COLO668 (cell line): ENCODE data around the gene MAP3K2.

Experiments used
- DNase-seq: peaks from one replicate; lab custom pipeline; 2025; ENCODE audit not compliant: unreplicated experiment; lab: John Stamatoyannopoulos, UW

The MAP3K2 gene

GRCh38 chr2:127386246-127386645, 1.5 kb downstream of the MAP3K2 start:
- no peak for DNase-seq

DNA sequence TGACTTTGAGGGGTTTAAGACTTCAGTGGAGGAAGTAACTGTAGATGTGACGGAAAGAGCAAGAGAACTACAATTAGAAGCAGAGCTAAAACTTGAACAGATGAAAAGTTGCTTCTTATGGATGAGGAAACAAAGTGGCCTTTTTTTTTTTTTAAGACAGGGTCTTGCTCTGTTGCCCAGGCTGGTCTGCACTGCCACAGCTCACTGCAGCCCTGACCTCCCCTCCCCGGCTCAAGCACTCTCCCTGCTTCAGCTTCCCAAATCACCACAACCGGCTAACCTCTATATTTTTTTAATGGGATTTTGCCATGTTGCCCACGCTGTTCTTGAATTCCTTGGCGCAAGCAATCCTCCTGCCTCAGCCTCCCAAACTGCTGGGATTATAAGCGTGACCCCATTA, 3.2 kb downstream of the MAP3K2 start:
- no peak for DNase-seq

DNA sequence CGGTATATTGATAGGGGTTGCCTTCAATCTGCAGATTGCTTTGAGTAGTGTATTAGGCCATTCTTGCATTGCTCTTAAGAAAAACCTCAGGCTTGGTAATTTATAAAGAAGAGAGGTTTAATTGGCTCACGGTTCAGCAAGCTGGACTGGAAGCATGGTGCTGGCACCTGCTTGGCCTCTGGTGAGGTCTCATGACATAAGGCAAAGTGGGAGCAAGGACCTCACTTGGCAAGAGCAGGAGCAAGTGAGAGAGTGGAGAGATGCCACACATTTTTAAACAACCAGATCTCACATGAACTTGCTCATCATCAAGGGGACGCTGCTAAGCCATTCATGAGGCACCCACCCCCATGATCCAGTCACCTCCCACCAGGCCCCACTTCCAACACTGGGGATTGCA, 4.9 kb downstream of the MAP3K2 start:
- no peak for DNase-seq

- no peak for DNase-seq
Measured at GRCh38 chr2:127381762-127382161, 6.0 kb downstream of the MAP3K2 start.

GRCh38 chr2:127379712-127380355, 7.9 kb downstream of the MAP3K2 start:
- DNase-seq = no peak

- no peak for DNase-seq
Measured at GRCh38 chr2:127378720-127379119, 9.1 kb downstream of the MAP3K2 start.

- no peak for DNase-seq
Measured at GRCh38 chr2:127377262-127377661, 10.5 kb downstream of the MAP3K2 start.

DNA sequence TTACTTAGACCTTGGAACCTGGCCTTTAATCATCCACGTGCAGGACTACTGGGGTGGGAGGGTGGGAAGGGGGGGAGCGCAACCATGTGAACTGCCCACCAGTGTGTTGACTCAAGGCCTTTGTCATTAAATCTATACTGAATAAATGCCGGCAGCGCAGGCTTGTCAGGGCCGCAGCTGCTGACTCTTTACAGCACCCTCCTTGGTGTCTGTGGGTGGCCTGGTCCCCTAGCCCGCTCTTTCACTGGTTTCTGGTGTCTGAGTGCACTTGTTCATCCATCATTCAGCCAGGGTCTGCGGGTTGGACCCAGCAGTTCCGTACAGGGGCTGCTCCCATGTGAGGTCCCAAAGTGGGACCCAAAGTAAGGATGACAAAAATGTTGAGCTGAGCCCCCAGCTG, 11.5 kb downstream of the MAP3K2 start:
- no peak for DNase-seq

- DNase-seq = no peak
Measured at GRCh38 chr2:127373362-127374083, 14.3 kb downstream of the MAP3K2 start.

GRCh38 chr2:127371037-127371436, 16.7 kb downstream of the MAP3K2 start:
- DNase-seq = no peak

DNA sequence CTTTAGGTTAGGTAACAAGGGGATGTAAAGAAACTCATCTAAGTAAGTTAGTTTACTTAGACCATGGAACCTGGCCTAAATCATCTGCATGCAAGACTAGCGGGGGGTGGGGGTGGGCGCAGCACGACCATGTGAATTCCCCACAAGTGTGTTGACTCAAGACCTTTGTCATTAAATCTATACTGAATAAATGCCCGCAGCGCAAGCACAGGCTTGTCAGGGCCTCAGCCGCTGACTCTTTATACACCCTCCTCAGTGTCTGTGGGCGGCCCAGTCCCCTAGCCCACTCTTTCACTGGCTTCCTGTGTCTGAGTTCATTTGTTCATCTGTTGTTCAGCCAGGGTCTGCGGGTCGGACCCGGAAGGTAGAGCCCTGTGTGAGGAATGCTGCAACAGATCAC, 17.8 kb downstream of the MAP3K2 start:
- no peak for DNase-seq

DNA sequence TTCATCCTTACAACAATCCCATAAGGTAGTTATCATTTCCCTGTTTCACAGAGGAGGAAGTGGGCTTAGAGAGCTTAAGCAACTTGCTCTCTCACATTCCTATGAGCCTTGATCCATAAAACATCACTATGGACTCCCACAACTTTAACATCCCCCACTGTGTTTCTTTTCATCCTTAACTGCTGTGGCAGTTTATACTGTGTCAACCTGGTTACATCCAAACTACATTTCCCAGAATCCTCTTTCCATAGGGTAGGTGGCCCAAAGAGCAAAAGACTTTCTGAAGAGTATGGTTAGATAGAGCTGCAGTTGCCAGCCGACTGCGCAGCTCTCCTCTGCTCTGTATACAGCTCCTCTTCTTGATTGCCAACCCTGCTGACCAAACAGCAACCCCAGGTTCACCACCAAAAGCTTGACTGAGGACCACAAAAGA, 22.5 kb downstream of the MAP3K2 start:
- DNase-seq = no peak

DNA sequence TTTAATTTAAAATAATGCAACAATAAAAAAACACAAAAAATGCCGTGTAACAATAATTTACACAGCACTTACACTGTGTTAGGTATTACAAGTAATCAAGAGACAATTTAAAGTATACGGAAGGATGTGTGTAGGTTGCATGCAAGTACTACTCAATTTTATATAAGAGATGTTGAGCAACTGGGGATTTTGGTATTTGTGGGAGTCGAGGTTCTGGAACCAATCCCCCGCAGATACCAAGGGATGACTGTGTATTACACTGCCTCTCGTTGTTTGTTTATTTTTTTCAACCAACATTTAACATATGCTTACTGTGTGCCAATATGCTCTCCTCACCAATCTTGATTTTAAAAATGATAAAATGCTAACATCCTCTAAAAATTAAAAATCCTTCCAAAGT, 24.8 kb downstream of the MAP3K2 start:
- DNase-seq = no peak

GRCh38 chr2:127361929-127362885, 25.6 kb downstream of the MAP3K2 start:
- no peak for DNase-seq

- no peak for DNase-seq
Measured at GRCh38 chr2:127360242-127360641, 27.5 kb downstream of the MAP3K2 start.

DNA sequence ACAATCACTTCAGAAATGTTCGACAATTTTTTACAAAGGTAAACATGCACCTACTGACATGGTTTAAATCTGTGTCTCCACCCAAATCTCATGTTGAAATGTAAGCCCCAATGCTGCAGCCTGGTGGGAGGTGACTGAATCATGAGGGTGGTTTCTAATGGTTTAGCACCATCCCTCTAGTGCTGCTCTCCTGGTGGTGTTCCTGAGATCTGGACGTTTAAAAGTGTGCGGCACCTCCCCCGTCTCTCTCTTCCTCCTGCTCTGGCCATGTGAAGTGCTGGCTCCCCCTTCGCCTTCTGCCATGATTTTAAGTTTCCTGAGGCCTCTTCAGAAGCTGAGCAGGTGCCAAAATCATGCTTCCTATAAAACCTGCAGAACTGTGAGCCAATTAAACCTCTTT, 28.3 kb downstream of the MAP3K2 start:
- DNase-seq = no peak

- DNase-seq = no peak
Measured at GRCh38 chr2:127358971-127359370, 28.8 kb downstream of the MAP3K2 start.

- no peak for DNase-seq
Measured at GRCh38 chr2:127358044-127358443, 29.7 kb downstream of the MAP3K2 start.

GRCh38 chr2:127357591-127357990, 30.2 kb downstream of the MAP3K2 start:
- no peak for DNase-seq

GRCh38 chr2:127356531-127356930, 31.2 kb downstream of the MAP3K2 start:
- no peak for DNase-seq

DNA sequence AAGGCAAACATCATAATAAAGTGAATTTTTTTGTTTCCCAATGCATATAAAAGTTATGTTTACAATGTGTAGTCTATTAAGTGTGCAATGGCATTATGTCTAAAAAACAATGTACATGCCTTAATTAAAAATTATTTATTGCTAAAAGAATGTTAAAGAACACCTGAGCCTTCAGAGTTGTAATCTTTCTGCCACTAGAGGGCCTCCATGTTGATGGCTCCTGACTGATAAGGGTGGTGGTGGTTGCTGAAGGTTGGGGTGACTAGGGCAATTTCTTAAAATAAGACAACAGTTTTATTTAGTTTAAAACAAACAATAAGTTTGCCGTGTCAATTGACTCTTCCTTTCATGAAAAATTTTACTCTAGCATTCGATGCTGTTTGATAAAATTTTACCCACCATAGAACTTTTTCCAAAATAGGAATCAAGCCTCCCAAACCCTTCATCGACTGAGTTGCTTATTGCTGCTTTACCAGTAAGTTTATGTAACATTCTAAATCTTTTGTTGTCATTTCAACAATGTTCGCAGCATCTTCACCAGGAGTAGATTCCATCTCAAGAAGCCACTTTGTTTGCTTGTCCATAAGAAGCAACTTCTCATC, 32.3 kb downstream of the MAP3K2 start:
- no peak for DNase-seq
